K562 (cell line): ENCODE data around the gene RAP1GAP2. TPM values are rescaled to one million over a fixed set of nuclear protein-coding genes. Genes with fewer than 3 reads are reported as not detected.

ENCODE experiments used
- ATAC-seq: fragments of 200-7000 bp; cut with Tn5 transposase; 3 replicates; pipeline ENCODE4 v1.9.1; 2020; ENCODE audit warnings: moderate library complexity
- BruUV-seq: library from RNA; stranded (reverse); fragments of 400-500 nt; replicated peaks from 2 replicates; lab custom pipeline; 2021; lab: Mats Ljungman, UMichigan
- CTCF ChIA-PET: fragments of 300-600 bp; formaldehyde crosslinking; extraction: SDS; loops from one replicate; lab custom pipeline; 2021; ENCODE audit warnings: low intra/inter-chr PET ratio; lab: Yijun Ruan, JAX
- POLR2A ChIA-PET: fragments of 300-600, 350-650 bp; sonication (Branson Sonifier 250); formaldehyde crosslinking; extraction: SDS; loops from one replicate; lab custom pipeline; 2021; ENCODE audit warnings: antibody characterized with exemption, inconsistent platforms; lab: Yijun Ruan, JAX
- DNase-seq, 4 experiments: peaks; one replicate each; pipeline versions ENCODE4 v3.0.0 to v3.0.0-alpha.2; 2011 to 2018; ENCODE audit warnings: low spot score in 3 of 4, mixed read lengths in 3 of 4; ENCODE audit errors: extremely low read depth in 1 of 4
- FAIRE-seq: peaks from 2 replicates; lab custom pipeline; 2011; peaks lifted over from hg19 to GRCh38; lab: Jason Lieb, UNC
- H2AFZ ChIP-seq: 2 replicates; pipeline ENCODE4 v1.6.0; 2011; ENCODE audit warnings: low read depth, low read length, control low read depth, inconsistent platforms
- H3K27ac ChIP-seq: fragments of 200-600 bp; 3 replicates; pipeline ENCODE4 v1.8.0; 2011; ENCODE audit warnings: low read depth, mild to moderate bottlenecking, control low read depth, inconsistent platforms, low read length, moderate library complexity, mixed read lengths; ENCODE audit errors: extremely low read depth
- H3K27me3 ChIP-seq, 2 experiments: fragments of 300-600 bp in 1 of 2; 2 replicates in 1 of 2; 3 replicates in 1 of 2; pipeline versions ENCODE4 v1.6.0 to v1.8.0; 2011; ENCODE audit warnings: inconsistent platforms in 2 of 2, low read length in 2 of 2, mild to moderate bottlenecking in 1 of 2, mixed read lengths in 1 of 2, moderate library complexity in 1 of 2; ENCODE audit not compliant: control insufficient read depth in 2 of 2, insufficient read depth in 2 of 2
- H3K36me3 ChIP-seq: fragments of 300-600 bp; 3 replicates; pipeline ENCODE4 v1.8.0; 2011; ENCODE audit warnings: mild to moderate bottlenecking, low read length, inconsistent platforms; ENCODE audit not compliant: control insufficient read depth, insufficient read depth
- H3K4me1 ChIP-seq, 2 experiments: fragments of 200-600 bp in 1 of 2; replicated peaks in 1 of 2; 2 replicates in 1 of 2; 3 replicates in 1 of 2; pipeline versions ENCODE4 v1.5.1 to v1.8.0; 2011; ENCODE audit warnings: inconsistent platforms in 2 of 2, low read length in 2 of 2, mild to moderate bottlenecking in 1 of 2, mixed read lengths in 1 of 2, moderate library complexity in 1 of 2; ENCODE audit not compliant: control insufficient read depth in 2 of 2, insufficient read depth in 2 of 2
- H3K4me2 ChIP-seq: 2 replicates; pipeline ENCODE4 v1.6.1; 2011; ENCODE audit warnings: low read length, control low read depth, inconsistent platforms, mixed read lengths; ENCODE audit not compliant: insufficient read depth
- H3K4me3 ChIP-seq: fragments of 200-600 bp; sonication (generic), shearing (Covaris generic); 2 replicates; pipeline ENCODE4 v1.5.1; 2016; ENCODE audit warnings: control low read depth, inconsistent platforms
- H3K79me2 ChIP-seq: fragments of 200-600 bp; 3 replicates; pipeline ENCODE4 v1.8.0; 2011; ENCODE audit warnings: low read length, inconsistent platforms; ENCODE audit not compliant: control insufficient read depth, insufficient read depth
- H3K9ac ChIP-seq, 2 experiments: 2 replicates each; pipeline versions ENCODE4 v1.6.0 to v1.6.1; 2011; ENCODE audit warnings: low read depth in 2 of 2, low read length in 2 of 2, control low read depth in 1 of 2, inconsistent platforms in 1 of 2, mild to moderate bottlenecking in 1 of 2, mixed read lengths in 1 of 2; ENCODE audit not compliant: insufficient read depth in 1 of 2
- H3K9me1 ChIP-seq: one replicate; pipeline ENCODE4 v1.6.0; 2011; ENCODE audit warnings: inconsistent platforms, mild to moderate bottlenecking, low read length, moderate library complexity; ENCODE audit not compliant: control insufficient read depth, insufficient read depth
- H3K9me3 ChIP-seq: replicated peaks from 2 replicates; pipeline ENCODE4 v1.5.1; 2011; ENCODE audit warnings: low read depth, low read length, inconsistent platforms; ENCODE audit not compliant: control insufficient read depth, insufficient read depth
- H4K20me1 ChIP-seq: replicated peaks from 2 replicates; pipeline ENCODE4 v1.6.1; 2011; ENCODE audit warnings: low read length, inconsistent platforms, mixed read lengths; ENCODE audit not compliant: control insufficient read depth, insufficient read depth
- DEAF1 ChIP-seq: fragments of 450-650 bp; formaldehyde crosslinking; IDR thresholded peaks from 2 replicates; pipeline ENCODE4 v1.4.0; 2020; ENCODE audit warnings: mild to moderate bottlenecking, moderate library complexity
- E2F8 ChIP-seq: fragments of 450-650 bp; IDR thresholded peaks from 2 replicates; pipeline ENCODE4 v1.7.1; 2018; ENCODE audit warnings: mild to moderate bottlenecking, low read depth; ENCODE audit not compliant: partially characterized antibody
- ZNF561 ChIP-seq: fragments of 450-650 bp; formaldehyde crosslinking; conservative IDR thresholded peaks from 2 replicates; pipeline ENCODE4 v1.4.0; 2020; ENCODE audit warnings: mild to moderate bottlenecking, moderate library complexity
- WGBS: fragments of 100-300 bp; shearing (Covaris generic); methylation state at CpG from one replicate; pipeline ENCODE4 v1.1.6; 2016; ENCODE audit warnings: low coverage, mixed read lengths; ENCODE audit not compliant: insufficient coverage; ENCODE audit errors: missing lambda C conversion rate; 5-methylcytosine and 5-hydroxymethylcytosine counted together
- in situ Hi-C: fragments of 300-500 bp; cut with MboI; formaldehyde crosslinking; loops from 4 replicates; pipeline ENCODE4 v1.15.0; 2018; ENCODE audit warnings: inconsistent platforms, mixed read lengths
- intact Hi-C: fragments of 100-400 bp; cut with micrococcal nuclease; formaldehyde crosslinking; loops from 2 replicates; pipeline ENCODE4 v1.14.2; 2022
- polyA plus RNA-seq, 8 experiments: library from polyadenylated mRNA; depleted of rRNA in 4 of 8; stranded (reverse) in 5 of 8; unstranded in 3 of 8; fragments of >200 nt; fragmentation: Nextera tagmentation in 2 of 8; fragmentation: Illumina TruSeq in 1 of 8; extraction: Ambion mirVana in 2 of 8; extraction: Trizol in 1 of 8; gene quantifications; 2 replicates each; pipeline versions ENCODE4 v1.2.1 to v1.2.3, GENCODE V29; 2011 to 2014; ENCODE audit warnings: inconsistent platforms in 1 of 8, missing spikeins in 1 of 8
- total RNA-seq, 7 experiments: library from RNA; depleted of rRNA in 6 of 7; stranded (reverse); fragments of >200 nt in 6 of 7; fragmentation: Illumina TruSeq in 2 of 7; extraction: Trizol in 2 of 7; gene quantifications; 2 replicates each; pipeline versions ENCODE4 v1.2.1 to v1.2.3, GENCODE V29; 2011 to 2021; ENCODE audit warnings: low replicate concordance in 1 of 7

The RAP1GAP2 gene
- total and polyA plus RNA-seq, 9 of the 15 experiments (the other 6 are each of a cell fraction or from before 2014, with no cell fraction given) = 0.01 to 1.3 (median 0.42) TPM; not detected in 1

GRCh38 chr17:3034578-3034920 lies 238.3 kb downstream of the RAP1GAP2 start:
- ChIA-PET CTCF (no interaction called here), POLR2A (interaction anchor here (0.5 kb wide), 1 partner anchor 14 kb away, joined by 3 read pairs; no protein-coding TSS in a partner anchor)
- H3K36me3 ChIP-seq = no peaks in the 10 kb centered on the region
- peaks cover 0 to 23% of the 10 kb centered on the region in 2 experiments; a peak in 4 of 5 replicates for H3K27me3 ChIP-seq
- BruUV-seq = no TSS peak
- no peak overlapping the region for H2AFZ ChIP-seq
- no peak overlapping the region for H3K27ac ChIP-seq
- no peak overlapping the region for H3K4me3 ChIP-seq
- FAIRE-seq = no peak
- TF ChIP-seq DEAF1 (CRISPR knock-in tag) = no peak
- no peak for TF ChIP-seq ZNF561 (CRISPR knock-in tag)
- no peak for TF ChIP-seq E2F8
- H3K4me1 ChIP-seq = no peaks in the 10 kb centered on the region
- no peak overlapping the region for H3K9ac ChIP-seq
- H3K9me1 ChIP-seq = no peaks in the 10 kb centered on the region
- WGBS = 0% methylated on average over 2 of the region's 9 CpGs
- peaks cover 4% of the 10 kb centered on the region; the same call in 1 of the 2 replicates for H4K20me1 ChIP-seq
- in situ Hi-C loops = no loop called here
- DNase-seq = no peak
- no peak for ATAC-seq
- H3K9me3 ChIP-seq = no peaks in the 10 kb centered on the region
- H3K4me2 ChIP-seq = no peak overlapping the region
- intact Hi-C loops = no loop called here
- H3K79me2 ChIP-seq = no peaks in the 10 kb centered on the region
